Mucosa of stomach (tissue), 1 donor: ENCODE results near the gene LYRM9.
"Not testable (repeated sequence)": the region's sequence is repeated elsewhere in the genome, so short reads cannot be mapped to it uniquely, and the experiment has no call there.

ENCODE experiments used
- H3K27me3 ChIP-seq: one replicate; pipeline ENCODE4 v1.7.0; 2013; ENCODE audit warnings: mild to moderate bottlenecking, low read length; ENCODE audit not compliant: control insufficient read depth, insufficient read depth
- H3K36me3 ChIP-seq: one replicate; pipeline ENCODE4 v1.7.0; 2013; ENCODE audit warnings: low read length; ENCODE audit not compliant: control insufficient read depth, insufficient read depth
- H3K4me1 ChIP-seq: one replicate; pipeline ENCODE4 v1.7.0; 2013; ENCODE audit warnings: mild to moderate bottlenecking, low read length; ENCODE audit not compliant: control insufficient read depth, insufficient read depth
- H3K4me3 ChIP-seq: one replicate; pipeline ENCODE4 v1.7.0; 2013; ENCODE audit warnings: low read length
- H3K9ac ChIP-seq: one replicate; pipeline ENCODE4 v1.7.0; 2013; ENCODE audit warnings: mild to moderate bottlenecking, low read length, moderate library complexity
- H3K9me3 ChIP-seq: one replicate; pipeline ENCODE4 v1.7.0; 2013; ENCODE audit warnings: mild to moderate bottlenecking, low read length, moderate library complexity; ENCODE audit not compliant: control insufficient read depth
- donor health status: Pancreatic carcinoma.

Gene LYRM9

DNA sequence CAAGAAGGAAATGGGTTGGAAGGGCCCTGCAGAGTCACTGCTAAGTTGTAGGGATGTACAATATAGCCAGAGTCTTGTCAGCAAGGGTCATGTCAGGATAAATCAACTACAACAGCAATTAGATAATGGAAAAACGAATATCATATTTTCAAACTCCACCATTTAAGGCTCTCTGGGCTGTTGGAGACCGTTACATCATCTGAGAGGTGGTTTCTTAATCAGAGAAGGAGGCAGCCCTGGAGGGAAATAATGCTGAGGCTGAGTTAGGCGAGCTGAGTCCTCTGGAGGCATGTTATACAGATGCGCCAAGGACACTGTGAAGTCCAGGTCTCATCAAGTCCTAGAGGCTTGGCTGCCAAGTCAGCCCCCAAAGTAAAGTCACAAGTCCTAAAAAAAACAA is 30.3 kb downstream of the LYRM9 start:
- no peak overlapping the region for H3K4me3 ChIP-seq
- peaks cover 27% of the 10 kb centered on the region for H3K4me1 ChIP-seq
- H3K9ac ChIP-seq: no peak overlapping the region
- H3K9me3 ChIP-seq: no peaks in the 10 kb centered on the region
- H3K27me3 ChIP-seq: no peaks in the 10 kb centered on the region
- H3K36me3 ChIP-seq: no peaks in the 10 kb centered on the region

DNA sequence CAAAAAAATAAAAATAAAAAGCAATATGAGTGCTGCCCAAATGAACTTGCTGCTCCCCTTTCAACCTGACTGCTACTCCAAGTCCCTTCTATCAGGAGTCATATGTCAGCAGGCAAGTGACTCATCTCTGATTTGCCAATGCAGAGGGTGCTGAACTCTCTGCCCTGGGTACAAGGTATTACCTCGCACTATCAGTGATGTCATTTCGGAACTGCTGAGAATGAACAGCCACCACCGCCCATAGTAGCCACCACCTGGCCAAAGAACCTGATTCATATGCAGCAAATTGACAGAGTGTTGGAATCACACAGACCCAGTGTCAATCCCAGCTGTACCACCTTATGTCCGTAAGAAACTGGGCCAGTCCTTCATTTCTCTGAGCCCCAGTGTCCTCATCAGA is 31.2 kb downstream of the LYRM9 start:
- H3K4me1 ChIP-seq: peaks cover 27% of the 10 kb centered on the region
- no peaks in the 10 kb centered on the region for H3K36me3 ChIP-seq
- H3K9me3 ChIP-seq: no peaks in the 10 kb centered on the region
- no peaks in the 10 kb centered on the region for H3K27me3 ChIP-seq
- H3K9ac ChIP-seq: no peak overlapping the region
- H3K4me3 ChIP-seq: no peak overlapping the region

DNA sequence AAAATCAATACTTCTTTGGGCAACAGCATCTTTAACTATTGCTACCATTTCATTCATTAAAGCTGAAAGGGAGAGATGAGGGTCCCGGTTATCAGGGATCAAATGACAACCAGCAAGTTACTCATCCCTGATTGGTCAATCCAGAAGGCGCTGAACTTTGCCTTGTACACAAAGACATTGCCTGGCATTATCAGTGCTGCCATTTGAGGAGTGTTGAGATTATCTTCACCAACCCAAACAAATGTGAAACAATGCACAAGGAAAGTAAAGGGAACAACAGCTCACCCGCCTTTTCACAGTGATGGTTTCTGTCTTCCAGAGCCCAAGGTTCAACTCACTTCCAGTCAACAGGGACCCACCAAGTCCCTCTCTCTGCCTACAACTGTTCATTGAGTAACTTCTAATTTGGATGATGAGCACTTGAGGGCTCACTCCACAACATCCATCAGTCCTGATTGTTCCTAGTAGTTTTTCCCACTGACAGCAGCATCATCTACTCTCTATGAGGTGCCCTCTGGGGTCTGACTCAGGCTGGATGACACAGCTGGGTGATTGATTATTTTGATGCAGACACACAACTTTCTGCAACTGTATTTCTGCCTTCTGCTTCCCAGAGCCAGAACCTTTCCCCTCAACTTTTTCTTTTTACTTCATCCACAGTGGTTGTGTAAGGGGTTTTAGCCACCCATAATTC is 32.0 kb downstream of the LYRM9 start:
- no peaks in the 10 kb centered on the region for H3K9me3 ChIP-seq
- H3K27me3 ChIP-seq: no peaks in the 10 kb centered on the region
- peaks cover 27% of the 10 kb centered on the region for H3K4me1 ChIP-seq
- no peaks in the 10 kb centered on the region for H3K36me3 ChIP-seq
- H3K9ac ChIP-seq: no peak overlapping the region
- no peak overlapping the region for H3K4me3 ChIP-seq

DNA sequence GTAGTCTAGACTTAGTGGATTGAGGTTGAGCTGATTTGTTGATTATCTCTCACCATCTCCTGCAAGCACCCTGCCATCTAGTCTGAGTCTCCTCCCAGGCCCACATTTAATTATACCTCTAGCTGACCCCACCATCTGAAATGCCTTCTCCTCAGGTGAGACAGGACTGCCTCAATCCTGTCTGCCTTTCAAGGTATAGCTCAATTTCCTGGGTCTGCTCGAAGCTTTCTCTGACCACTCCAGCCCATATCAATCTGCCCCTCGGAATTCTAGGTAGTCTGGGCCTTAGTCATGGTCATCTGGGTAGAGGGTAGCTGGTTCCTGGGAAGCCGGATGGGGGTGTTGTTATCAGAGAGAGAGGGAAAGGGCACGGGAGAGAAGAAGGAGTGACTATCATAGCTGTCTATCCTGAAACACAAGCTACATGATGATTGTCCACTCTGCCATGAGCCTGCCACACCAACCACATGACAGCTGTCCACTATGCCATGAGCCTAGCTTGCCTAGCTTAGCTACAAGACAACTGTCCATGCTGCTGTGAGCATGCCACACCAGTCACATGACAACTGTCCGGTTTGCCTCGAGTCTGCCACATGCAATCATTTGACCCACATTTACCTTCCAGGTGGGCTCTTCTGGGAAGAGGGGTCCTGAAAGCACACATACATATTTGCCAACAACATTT is 34.4 kb downstream of the LYRM9 start:
- Histone ChIP-seq H3K9ac (no peak overlapping the region), H3K27me3 (no peaks in the 10 kb centered on the region), H3K4me1 (peaks cover 27% of the 10 kb centered on the region), H3K4me3 (no peak overlapping the region), H3K36me3 (no peaks in the 10 kb centered on the region), H3K9me3 (no peaks in the 10 kb centered on the region)

DNA sequence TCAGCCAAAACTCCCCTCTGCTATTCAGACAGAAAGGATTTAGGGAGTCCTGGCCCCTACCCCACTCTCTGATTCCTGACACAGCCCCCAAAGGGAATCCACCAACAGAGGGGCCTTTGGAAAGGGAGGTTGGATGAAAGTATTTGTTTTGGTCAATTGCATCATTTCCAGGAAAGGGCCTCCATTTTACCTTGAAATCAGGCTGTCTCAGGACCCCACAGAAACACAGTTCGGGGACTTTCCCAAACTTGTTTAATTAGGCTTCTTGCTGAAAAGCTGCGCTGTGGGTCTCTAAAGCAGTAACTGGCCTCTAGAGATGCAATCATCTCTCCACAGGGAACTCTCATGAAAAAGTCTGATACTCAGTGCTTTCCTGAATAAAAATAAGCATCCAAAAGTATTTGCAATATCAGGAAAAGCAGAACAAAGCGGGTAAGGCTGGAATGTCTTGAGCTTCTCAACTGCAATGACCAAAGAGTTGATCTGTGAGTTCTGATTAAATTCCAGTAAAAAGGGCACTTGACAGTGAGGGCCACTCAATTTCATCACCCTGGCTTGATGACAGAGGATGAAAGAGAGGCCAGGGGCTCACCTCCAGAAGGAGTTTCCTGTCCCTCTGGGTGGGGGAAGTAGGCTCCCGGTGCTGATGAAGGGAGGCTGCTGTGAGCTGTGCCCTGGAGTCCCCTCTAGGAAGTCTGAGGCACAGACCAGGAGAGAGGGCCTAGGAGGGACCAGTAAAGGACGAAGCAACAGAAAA is 36.3 kb downstream of the LYRM9 start:
- no peak overlapping the region for H3K9ac ChIP-seq
- H3K27me3 ChIP-seq: peaks cover 7% of the 10 kb centered on the region
- H3K4me1 ChIP-seq: peaks cover 14% of the 10 kb centered on the region
- H3K9me3 ChIP-seq: no peaks in the 10 kb centered on the region
- H3K4me3 ChIP-seq: no peak overlapping the region
- no peaks in the 10 kb centered on the region for H3K36me3 ChIP-seq

DNA sequence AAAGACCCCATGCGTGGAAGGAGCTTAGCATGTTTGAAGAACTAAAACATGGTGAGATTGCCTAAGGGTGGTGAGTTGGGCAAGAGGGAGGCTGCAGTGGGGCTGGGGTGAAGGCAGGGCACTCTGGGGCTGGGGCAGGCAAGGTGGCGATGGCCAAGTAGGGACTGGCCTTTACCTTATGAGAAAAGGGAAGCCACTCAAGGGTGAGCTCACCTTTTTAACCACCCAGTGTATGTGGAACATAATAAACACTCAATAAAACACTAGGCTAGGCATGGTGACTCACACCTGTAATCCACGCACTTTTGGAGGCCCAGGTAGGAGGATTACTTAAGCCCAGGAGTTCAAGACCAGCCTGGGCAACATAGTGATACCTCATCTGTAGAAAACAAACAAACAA is 37.7 kb downstream of the LYRM9 start:
- Histone ChIP-seq H3K27me3 (peaks cover 7% of the 10 kb centered on the region), H3K9ac (no peak overlapping the region), H3K4me1 (peaks cover under 1% of the 10 kb centered on the region)

DNA sequence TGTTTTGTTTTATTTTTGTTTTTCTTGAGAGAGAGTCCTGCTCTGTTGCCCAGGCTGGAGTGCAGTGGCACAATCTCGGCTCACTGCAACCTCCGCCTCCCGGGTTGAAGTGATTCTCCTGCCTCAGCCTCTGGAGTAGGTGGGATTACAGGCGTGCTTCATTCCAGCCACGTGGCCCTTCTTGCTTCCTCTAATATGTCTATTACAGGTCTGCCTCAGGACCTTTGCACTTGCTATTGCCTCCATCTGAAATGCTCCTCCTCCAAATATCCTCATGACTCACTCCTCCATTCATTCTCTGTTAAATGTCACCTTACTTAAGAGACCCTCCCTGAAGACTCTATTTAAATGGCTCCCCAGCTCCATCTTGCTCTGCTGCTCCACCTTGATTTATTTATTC is 39.0 kb downstream of the LYRM9 start:
- H3K9me3 ChIP-seq: no peaks in the 10 kb centered on the region
- no peaks in the 10 kb centered on the region for H3K4me1 ChIP-seq

More for the DNA sequence above, 37.7 kb downstream of the LYRM9 start:
- no peaks in the 10 kb centered on the region for H3K36me3 ChIP-seq
- no peak overlapping the region for H3K4me3 ChIP-seq
- no peaks in the 10 kb centered on the region for H3K9me3 ChIP-seq

DNA sequence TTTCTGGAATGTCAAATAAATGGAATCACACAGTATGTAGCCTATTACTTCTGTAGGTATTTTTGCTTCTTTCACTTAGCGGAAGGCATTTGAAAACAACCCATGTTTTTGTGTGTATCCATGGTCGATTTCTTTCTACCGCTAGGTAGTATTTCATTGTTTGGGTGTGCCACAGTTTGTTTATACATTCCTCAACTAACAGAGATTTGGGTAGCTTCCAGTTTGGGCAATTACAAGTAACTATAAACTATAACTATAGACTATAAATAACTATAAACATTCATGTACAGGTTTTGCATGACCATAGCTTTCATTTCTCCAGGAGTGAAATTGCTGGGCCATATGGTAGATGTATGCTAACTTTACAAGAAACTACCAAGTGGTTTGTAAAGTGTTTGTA is 40.1 kb downstream of the LYRM9 start:
- peaks cover 8% of the 10 kb centered on the region for H3K27me3 ChIP-seq
- no peaks in the 10 kb centered on the region for H3K36me3 ChIP-seq
- no peaks in the 10 kb centered on the region for H3K9me3 ChIP-seq
- H3K4me1 ChIP-seq: no peaks in the 10 kb centered on the region
- H3K4me3 ChIP-seq: no peak overlapping the region
- H3K9ac ChIP-seq: no peak overlapping the region

More for the DNA sequence above, 39.0 kb downstream of the LYRM9 start:
- Histone ChIP-seq H3K36me3 (no peaks in the 10 kb centered on the region), H3K9ac (no peak overlapping the region), H3K27me3 (peaks cover 7% of the 10 kb centered on the region), H3K4me3 (no peak overlapping the region)

DNA sequence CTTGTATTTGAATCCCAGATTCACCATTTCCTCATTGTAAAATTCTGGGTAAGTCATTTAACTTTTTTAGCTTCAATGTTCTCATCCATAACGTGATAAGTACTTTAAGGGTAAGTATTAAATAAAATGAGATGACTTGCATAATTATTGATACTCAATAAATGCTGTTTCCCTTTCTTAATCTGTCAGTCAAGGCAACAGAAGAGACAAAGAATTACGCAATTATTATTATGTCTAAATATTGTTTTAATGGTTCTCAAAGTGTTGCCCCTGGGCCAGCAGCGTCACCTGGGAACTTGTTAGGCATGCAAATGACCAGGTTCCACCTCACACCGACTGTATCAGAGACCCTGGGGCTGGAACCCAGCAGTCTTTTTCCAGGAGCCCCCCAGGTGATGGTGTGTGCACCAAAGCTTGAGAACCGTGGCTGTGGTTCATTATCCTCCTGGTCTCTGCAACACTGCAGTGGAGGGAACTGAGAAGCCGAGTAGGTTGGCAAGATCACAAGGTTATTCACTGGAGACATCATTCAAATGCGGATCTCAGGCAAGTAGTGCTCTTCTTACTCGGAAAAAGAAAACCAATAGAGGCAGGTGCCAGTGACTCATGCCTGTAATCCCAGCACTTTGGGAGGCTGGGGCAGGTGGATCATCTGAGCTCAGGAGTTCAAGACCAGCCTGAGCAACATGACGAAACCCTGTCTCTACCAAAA is 43.5 kb downstream of the LYRM9 start:
- H3K9ac ChIP-seq: no peak overlapping the region
- no peak overlapping the region for H3K4me3 ChIP-seq
- peaks cover 8% of the 10 kb centered on the region for H3K4me1 ChIP-seq
- no peaks in the 10 kb centered on the region for H3K9me3 ChIP-seq
- no peaks in the 10 kb centered on the region for H3K36me3 ChIP-seq
- H3K27me3 ChIP-seq: peaks cover 11% of the 10 kb centered on the region

DNA sequence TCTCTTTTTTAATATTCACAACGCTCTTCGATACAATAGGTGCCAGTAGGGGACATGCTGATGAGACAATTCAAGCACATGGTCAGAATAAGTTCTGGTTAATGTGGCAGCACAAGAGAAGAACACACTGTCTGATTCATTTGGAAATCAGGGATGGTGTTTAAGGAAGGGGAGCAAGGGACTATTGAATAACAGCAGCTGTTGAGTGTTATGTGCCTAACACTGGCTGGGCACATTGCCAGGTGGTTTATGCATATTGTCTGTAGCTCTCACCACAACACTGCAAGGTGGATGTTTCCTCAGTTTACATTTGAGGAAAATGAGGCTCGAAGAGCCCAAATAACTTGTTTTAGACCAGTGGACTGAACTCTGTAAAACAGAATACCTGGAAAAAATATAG is 44.2 kb downstream of the LYRM9 start:
- Histone ChIP-seq H3K27me3 (peaks cover 11% of the 10 kb centered on the region), H3K4me3 (no peak overlapping the region), H3K9ac (no peak overlapping the region), H3K36me3 (no peaks in the 10 kb centered on the region), H3K9me3 (no peaks in the 10 kb centered on the region), H3K4me1 (peaks cover 8% of the 10 kb centered on the region)

DNA sequence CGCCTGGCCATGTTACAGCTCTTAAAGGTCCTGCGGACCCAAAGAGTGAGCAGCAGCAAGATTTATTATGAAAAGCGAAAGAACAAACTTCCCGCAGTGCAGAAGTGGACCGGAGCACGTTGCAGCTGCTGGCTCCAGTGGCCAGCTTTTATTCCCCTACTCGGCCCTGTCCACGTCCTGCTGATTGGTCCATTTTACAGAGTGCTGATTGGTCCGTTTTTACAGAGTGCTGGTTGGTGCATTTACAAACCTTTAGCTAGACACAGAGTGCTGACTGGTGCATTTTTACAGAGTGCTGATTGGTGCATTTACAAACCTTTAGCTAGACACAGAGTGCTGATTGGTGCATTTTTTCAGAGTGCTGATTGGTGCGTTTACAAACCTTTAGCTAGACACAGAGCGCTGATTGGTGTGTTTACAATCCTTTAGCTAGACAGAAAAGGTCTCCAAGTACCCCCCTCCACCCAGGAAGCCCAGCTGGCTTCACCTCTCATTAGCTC is 46.3 kb downstream of the LYRM9 start:
- not testable (repeated sequence) for H3K4me1 ChIP-seq, H3K36me3 ChIP-seq, H3K27me3 ChIP-seq, H3K9me3 ChIP-seq, H3K9ac ChIP-seq, H3K4me3 ChIP-seq
